GM21529 (cell line): ENCODE results near the gene IGSF5.

Source experiments
- ATAC-seq: cut with Tn5 transposase; IDR thresholded peaks from one replicate; pipeline ENCODE4 v1.9.1; 2021; ENCODE audit not compliant: unreplicated experiment

The IGSF5 gene

GRCh38 chr21:39812983-39813382, 68.0 kb downstream of the IGSF5 start:
- ATAC-seq, result no peak

- no peak for ATAC-seq
These were observed 73.6 kb downstream of the IGSF5 start for GRCh38 chr21:39818557-39818956.

GRCh38 chr21:39822042-39822441, 77.1 kb downstream of the IGSF5 start:
- no peak for ATAC-seq

- no peak for ATAC-seq
These were observed 80.3 kb downstream of the IGSF5 start for GRCh38 chr21:39825250-39825649.

GRCh38 chr21:39834543-39834942, 89.6 kb downstream of the IGSF5 start:
- ATAC-seq, result no peak

- ATAC-seq, result no peak
These were observed 92.9 kb downstream of the IGSF5 start for GRCh38 chr21:39837861-39838359.

- no peak for ATAC-seq
These were observed 95.6 kb downstream of the IGSF5 start for GRCh38 chr21:39840373-39841097.

GRCh38 chr21:39842741-39843459, 97.9 kb downstream of the IGSF5 start:
- no peak for ATAC-seq

- no peak for ATAC-seq
These were observed 98.5 kb downstream of the IGSF5 start for GRCh38 chr21:39843483-39843882.

GRCh38 chr21:39843916-39844315, 98.9 kb downstream of the IGSF5 start:
- no peak for ATAC-seq

GRCh38 chr21:39845571-39846130, 100.7 kb downstream of the IGSF5 start:
- ATAC-seq, result no peak

- no peak for ATAC-seq
These were observed 102.9 kb downstream of the IGSF5 start for GRCh38 chr21:39847877-39848276.

- no peak for ATAC-seq
These were observed 104.2 kb downstream of the IGSF5 start for GRCh38 chr21:39849014-39849655.

- no peak for ATAC-seq
These were observed 105.3 kb downstream of the IGSF5 start for GRCh38 chr21:39850333-39850732.

- ATAC-seq, result no peak
These were observed 106.1 kb downstream of the IGSF5 start for GRCh38 chr21:39851002-39851618.
